Endothelial cell (in vitro differentiated cells): ENCODE results near the gene CPEB3. TPM values are rescaled to one million over a fixed set of nuclear protein-coding genes. Genes with fewer than 3 reads are reported as not detected.

ENCODE experiments used
- DNase-seq: peaks from one replicate; pipeline ENCODE4 v3.0.0; 2021; ENCODE audit warnings: low spot score
- H3K27ac Mint-ChIP-seq: one replicate; pipeline ENCODE4 v1.8.0; 2021; ENCODE audit warnings: mixed read lengths, inconsistent platforms; ENCODE audit not compliant: unreplicated experiment
- H3K27me3 Mint-ChIP-seq: one replicate; pipeline ENCODE4 v1.8.0; 2021; ENCODE audit warnings: mild to moderate bottlenecking, moderate library complexity, mixed read lengths, inconsistent platforms; ENCODE audit not compliant: unreplicated experiment
- H3K36me3 Mint-ChIP-seq: one replicate; pipeline ENCODE4 v1.8.0; 2021; ENCODE audit warnings: mild to moderate bottlenecking, low read depth, mixed read lengths, inconsistent platforms; ENCODE audit not compliant: unreplicated experiment
- H3K4me1 Mint-ChIP-seq: one replicate; pipeline ENCODE4 v1.8.0; 2021; ENCODE audit warnings: mild to moderate bottlenecking, mixed read lengths, inconsistent platforms; ENCODE audit not compliant: unreplicated experiment
- H3K4me3 Mint-ChIP-seq: one replicate; pipeline ENCODE4 v1.8.0; 2021; ENCODE audit warnings: mild to moderate bottlenecking, mixed read lengths, inconsistent platforms; ENCODE audit not compliant: unreplicated experiment
- H3K9me3 Mint-ChIP-seq: one replicate; pipeline ENCODE4 v1.8.0; 2021; ENCODE audit warnings: mixed read lengths, inconsistent platforms; ENCODE audit not compliant: unreplicated experiment
- total RNA-seq: library from RNA; stranded (reverse); fragmentation: NEBNext Ultra II Directional; extraction: Animal tissue kit (Norgen Biotek cat#: 25700); gene quantifications from one replicate; pipeline ENCODE4 v1.2.1, GENCODE V29; 2021; ENCODE audit not compliant: unreplicated experiment
- TF ChIP-seq, protein P1 (sequence below): fragments of 200-600 bp; sonication (generic); IDR thresholded peaks from one replicate; pipeline ENCODE4 v1.5.0; 2021; ENCODE audit warnings: antibody characterized with exemption; ENCODE audit not compliant: unreplicated experiment

Gene CPEB3
- total RNA-seq, 1 donor from 2014 or later, result 2.4 TPM

DNA sequence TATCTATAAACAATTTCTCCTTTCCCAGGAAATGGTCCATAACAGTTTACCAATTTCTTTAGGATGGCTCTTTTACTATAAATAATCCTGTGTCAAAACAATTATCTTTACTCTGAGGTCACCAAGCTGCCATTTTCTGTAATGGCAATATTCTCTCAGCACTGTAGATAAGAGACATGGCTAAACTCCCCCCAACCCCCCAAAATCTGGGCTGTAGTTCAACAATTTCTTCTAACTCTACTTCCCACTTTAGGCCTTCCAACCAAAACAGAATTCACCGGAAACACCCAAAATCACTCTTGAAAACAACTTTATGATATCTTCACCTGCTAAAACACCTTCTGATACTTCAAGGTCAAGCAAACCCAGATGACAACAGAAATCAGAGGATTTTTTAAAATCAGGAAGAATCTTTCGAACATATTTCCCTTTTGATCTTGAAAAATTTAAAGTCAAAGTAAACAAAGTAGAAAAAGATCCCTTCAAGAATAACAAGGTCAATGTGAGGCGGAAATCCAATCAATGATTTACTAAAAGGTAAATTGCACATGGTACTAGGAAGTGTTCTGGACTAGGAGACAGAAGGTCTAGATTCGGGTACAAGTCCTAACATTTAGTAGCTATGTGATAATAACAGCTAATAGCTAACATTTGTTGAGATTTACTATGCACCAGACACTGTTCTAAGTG lies 176.8 kb downstream of the CPEB3 start:
- H3K27me3 Mint-ChIP-seq, result no peaks in the 10 kb centered on the region
- H3K36me3 Mint-ChIP-seq, result no peaks in the 10 kb centered on the region
- no peaks in the 10 kb centered on the region for H3K4me1 Mint-ChIP-seq
- H3K9me3 Mint-ChIP-seq, result no peaks in the 10 kb centered on the region
- no peak overlapping the region for H3K27ac Mint-ChIP-seq
- no peak for DNase-seq
- no peak overlapping the region for H3K4me3 Mint-ChIP-seq
- TF ChIP-seq, protein P1, sequence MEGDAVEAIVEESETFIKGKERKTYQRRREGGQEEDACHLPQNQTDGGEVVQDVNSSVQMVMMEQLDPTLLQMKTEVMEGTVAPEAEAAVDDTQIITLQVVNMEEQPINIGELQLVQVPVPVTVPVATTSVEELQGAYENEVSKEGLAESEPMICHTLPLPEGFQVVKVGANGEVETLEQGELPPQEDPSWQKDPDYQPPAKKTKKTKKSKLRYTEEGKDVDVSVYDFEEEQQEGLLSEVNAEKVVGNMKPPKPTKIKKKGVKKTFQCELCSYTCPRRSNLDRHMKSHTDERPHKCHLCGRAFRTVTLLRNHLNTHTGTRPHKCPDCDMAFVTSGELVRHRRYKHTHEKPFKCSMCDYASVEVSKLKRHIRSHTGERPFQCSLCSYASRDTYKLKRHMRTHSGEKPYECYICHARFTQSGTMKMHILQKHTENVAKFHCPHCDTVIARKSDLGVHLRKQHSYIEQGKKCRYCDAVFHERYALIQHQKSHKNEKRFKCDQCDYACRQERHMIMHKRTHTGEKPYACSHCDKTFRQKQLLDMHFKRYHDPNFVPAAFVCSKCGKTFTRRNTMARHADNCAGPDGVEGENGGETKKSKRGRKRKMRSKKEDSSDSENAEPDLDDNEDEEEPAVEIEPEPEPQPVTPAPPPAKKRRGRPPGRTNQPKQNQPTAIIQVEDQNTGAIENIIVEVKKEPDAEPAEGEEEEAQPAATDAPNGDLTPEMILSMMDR, result no peak

DNA sequence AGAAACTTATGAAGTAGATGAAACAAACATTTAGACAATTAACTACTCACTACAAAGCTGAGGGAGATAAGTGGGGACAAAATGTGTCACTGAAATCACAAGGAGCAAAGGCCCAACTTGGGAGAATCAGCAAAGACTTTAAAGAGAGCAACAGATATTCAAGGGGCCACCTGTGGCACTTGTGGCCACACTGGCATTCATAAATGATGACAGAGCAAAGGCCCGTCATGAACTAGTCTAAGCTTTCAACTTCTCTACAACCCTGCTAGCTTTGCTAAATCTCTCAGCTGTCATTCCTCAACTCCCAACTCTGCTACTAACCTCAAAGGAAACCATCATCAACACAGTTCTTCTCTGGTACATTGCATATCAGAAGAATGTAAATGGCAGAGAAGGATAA lies 178.4 kb downstream of the CPEB3 start:
- TF ChIP-seq, protein P1, result no peak
- Mint-ChIP-seq H3K9me3 (no peaks in the 10 kb centered on the region), H3K27me3 (no peaks in the 10 kb centered on the region), H3K36me3 (no peaks in the 10 kb centered on the region), H3K27ac (no peak overlapping the region), H3K4me1 (no peaks in the 10 kb centered on the region), H3K4me3 (no peak overlapping the region)
- DNase-seq, result no peak

DNA sequence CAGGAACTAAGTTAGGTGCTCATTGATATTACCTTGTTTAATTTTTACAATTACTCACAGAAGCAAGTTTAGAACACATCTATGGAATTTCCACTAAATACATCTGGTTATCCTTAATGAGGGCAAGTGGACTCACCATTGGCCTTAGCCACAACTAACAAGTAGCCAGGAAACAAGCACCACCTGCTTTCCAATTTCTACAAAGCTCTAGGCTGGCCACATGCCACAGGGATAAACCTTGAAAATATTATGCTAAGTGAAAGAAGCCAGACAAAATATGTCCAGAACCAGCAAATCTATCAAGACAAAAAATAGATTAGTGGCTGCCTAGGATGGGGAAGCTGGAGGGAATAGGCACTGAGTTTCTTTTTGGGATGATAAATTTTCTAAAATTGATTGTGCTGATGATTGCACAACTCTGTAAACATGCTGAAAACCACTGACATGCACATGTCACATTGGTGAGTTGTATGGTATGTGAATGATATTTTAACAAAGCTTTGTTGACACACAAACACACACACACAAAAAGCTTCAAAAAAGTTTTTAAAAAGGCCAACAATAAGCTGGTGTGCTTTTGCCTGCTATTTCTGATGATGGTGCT lies 179.4 kb downstream of the CPEB3 start:
- TF ChIP-seq, protein P1, result no peak
- H3K9me3 Mint-ChIP-seq, result no peaks in the 10 kb centered on the region
- DNase-seq, result no peak
- H3K4me3 Mint-ChIP-seq, result no peak overlapping the region
- H3K27me3 Mint-ChIP-seq, result no peaks in the 10 kb centered on the region
- H3K36me3 Mint-ChIP-seq, result no peaks in the 10 kb centered on the region
- peaks cover 2% of the 10 kb centered on the region for H3K4me1 Mint-ChIP-seq
- H3K27ac Mint-ChIP-seq, result no peak overlapping the region

DNA sequence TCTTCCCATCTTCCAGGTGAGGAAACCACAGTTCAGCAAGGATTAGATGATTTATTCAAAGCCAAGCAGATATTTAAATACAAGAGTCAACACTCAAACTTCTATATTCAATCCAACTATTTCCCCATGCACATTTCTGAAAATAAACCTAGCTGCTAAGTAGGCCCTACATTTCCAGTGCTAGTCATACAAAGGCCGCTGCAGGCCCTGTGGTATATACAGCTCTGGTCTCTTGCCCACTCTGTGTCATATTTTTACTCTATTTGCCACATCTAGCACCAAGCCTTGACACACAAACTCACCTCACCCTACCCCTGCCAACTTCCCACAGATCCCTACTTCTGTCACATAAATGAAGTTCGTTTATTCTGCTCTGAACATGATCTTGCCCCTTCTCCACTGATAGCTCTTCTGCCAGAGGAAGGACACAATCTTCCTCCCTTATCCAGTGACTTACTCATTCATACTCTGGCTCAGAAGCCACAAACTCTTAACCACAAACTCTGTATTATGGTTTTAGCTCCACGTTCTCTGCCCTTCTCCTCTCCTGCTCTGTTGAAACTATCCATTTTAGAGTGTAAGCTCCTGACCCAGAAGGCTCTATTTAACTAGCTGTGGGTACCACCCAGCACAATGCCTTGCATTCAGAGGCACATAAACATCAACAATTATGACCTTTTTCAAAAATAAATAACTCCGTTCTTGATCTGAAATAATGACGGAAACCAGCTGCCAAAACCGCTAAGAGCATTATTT lies 180.7 kb downstream of the CPEB3 start:
- H3K9me3 Mint-ChIP-seq, result no peaks in the 10 kb centered on the region
- no peak for DNase-seq
- no peak overlapping the region for H3K4me3 Mint-ChIP-seq
- no peaks in the 10 kb centered on the region for H3K36me3 Mint-ChIP-seq
- H3K27ac Mint-ChIP-seq, result no peak overlapping the region
- no peaks in the 10 kb centered on the region for H3K27me3 Mint-ChIP-seq
- peaks cover 2% of the 10 kb centered on the region for H3K4me1 Mint-ChIP-seq
- TF ChIP-seq, protein P1, result no peak

DNA sequence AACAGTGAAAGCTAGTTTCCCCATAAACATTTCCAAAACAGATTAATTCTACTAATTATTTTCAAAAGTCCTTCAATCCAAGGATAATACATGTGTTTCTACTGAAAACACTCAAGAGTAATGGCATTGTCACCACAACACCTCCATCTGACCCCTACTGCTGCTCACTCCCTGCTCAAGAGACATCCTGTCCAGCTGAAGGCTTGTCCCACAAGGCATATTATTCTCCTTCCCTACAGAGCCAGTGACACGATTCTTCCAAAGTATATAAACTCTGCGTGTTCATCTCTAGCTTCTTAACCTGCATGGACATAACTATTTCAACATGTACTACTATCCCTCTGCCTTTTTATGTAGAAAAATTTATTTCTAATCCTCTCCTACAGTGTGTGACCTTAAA lies 182.1 kb downstream of the CPEB3 start:
- Mint-ChIP-seq H3K27ac (no peak overlapping the region), H3K4me3 (no peak overlapping the region), H3K4me1 (peaks cover 2% of the 10 kb centered on the region), H3K27me3 (no peaks in the 10 kb centered on the region), H3K9me3 (no peaks in the 10 kb centered on the region), H3K36me3 (no peaks in the 10 kb centered on the region)
- TF ChIP-seq, protein P1, result no peak
- no peak for DNase-seq
